ENCODE data around the gene WNT8A. TPM values are rescaled to one million over a fixed set of nuclear protein-coding genes. Genes with fewer than 3 reads are reported as not detected.

WNT8A gene
- total RNA-seq, 1 donor from 2014 or later, result not detected

Small RNA genes within 50 kb of the gene (small RNA-seq; reads per million reads assigned to genes)
- gene RNU6-1148P (ENCODE audit: low replicate concordance) (not detected), gene RNU6-460P (ENCODE audit: low replicate concordance) (not detected), gene RNU6-888P (ENCODE audit: low replicate concordance) (not detected)

Other genes with a start within 250 kb of the WNT8A start
- gene MYOT, start 216.2 kb upstream of the WNT8A start, total RNA-seq, result 26.8 TPM
- gene PKD2L2, start 194.6 kb upstream of the WNT8A start, total RNA-seq, result 0.10 TPM
- gene FAM13B, start 51.0 kb upstream of the WNT8A start, total RNA-seq, result 31.9 TPM
- 1.3 TPM for gene NME5, start 55.4 kb downstream of the WNT8A start, total RNA-seq
- 34.7 TPM for gene BRD8, start 94.6 kb downstream of the WNT8A start, total RNA-seq
- 16.3 TPM for gene KIF20A, start 95.1 kb downstream of the WNT8A start, total RNA-seq
- 37.0 TPM for gene CDC23, start 129.3 kb downstream of the WNT8A start, total RNA-seq
- 4.3 TPM for gene GFRA3, start 190.6 kb downstream of the WNT8A start, total RNA-seq
- gene CDC25C, start 247.8 kb downstream of the WNT8A start, total RNA-seq, result 3.5 TPM

All from skin of body (tissue), 2 donors.